DND-41 (cell line): ENCODE results near the gene ADM2.

ENCODE experiments used
- ATAC-seq: fragments of 200-7000 bp; cut with Tn5 transposase; 3 replicates; pipeline ENCODE4 v1.9.1; 2021; ENCODE audit warnings: low read depth; ENCODE audit not compliant: insufficient read depth
- DNase-seq: peaks from one replicate; pipeline ENCODE4 v3.0.0-alpha.2; 2020
- H2AFZ ChIP-seq: 2 replicates; pipeline ENCODE4 v1.6.0; 2012; ENCODE audit warnings: low read depth, low read length
- H3K27ac ChIP-seq: 2 replicates; pipeline ENCODE4 v1.5.1; 2012; ENCODE audit warnings: low read length, inconsistent platforms
- H3K27me3 ChIP-seq: fragments of 200-600 bp; sonication (generic); 2 replicates; pipeline ENCODE4 v1.6.0; 2012; ENCODE audit warnings: low read length, mild to moderate bottlenecking, inconsistent platforms; ENCODE audit not compliant: insufficient read depth, poor library complexity
- H3K36me3 ChIP-seq: 2 replicates; pipeline ENCODE4 v1.5.1; 2012; ENCODE audit warnings: low read length, inconsistent platforms; ENCODE audit not compliant: insufficient read depth
- H3K4me1 ChIP-seq: 2 replicates; pipeline ENCODE4 v1.5.1; 2012; ENCODE audit warnings: mild to moderate bottlenecking, low read length; ENCODE audit not compliant: insufficient read depth
- H3K4me2 ChIP-seq: 2 replicates; pipeline ENCODE4 v1.6.0; 2012; ENCODE audit warnings: mild to moderate bottlenecking, moderate library complexity, low read length, inconsistent platforms; ENCODE audit not compliant: insufficient read depth
- H3K4me3 ChIP-seq, 2 experiments: fragments of 200-600 bp in 1 of 2; shearing (Covaris generic) in 1 of 2; 2 replicates each; pipeline ENCODE4 v1.5.1; 2012 to 2016; ENCODE audit warnings: inconsistent platforms in 2 of 2, low read length in 2 of 2, mild to moderate bottlenecking in 2 of 2, low read depth in 1 of 2, moderate library complexity in 1 of 2
- H3K79me2 ChIP-seq: 2 replicates; pipeline ENCODE4 v1.6.0; 2012; ENCODE audit warnings: low read length, inconsistent platforms; ENCODE audit not compliant: insufficient read depth
- H3K9ac ChIP-seq: 2 replicates; pipeline ENCODE4 v1.6.0; 2012; ENCODE audit warnings: low read depth, mild to moderate bottlenecking, inconsistent platforms, low read length, moderate library complexity
- H3K9me3 ChIP-seq: 2 replicates; pipeline ENCODE4 v1.5.1; 2012; ENCODE audit warnings: low read length, moderate library complexity, mild to moderate bottlenecking, inconsistent platforms; ENCODE audit not compliant: insufficient read depth, severe bottlenecking
- H4K20me1 ChIP-seq: 2 replicates; pipeline ENCODE4 v1.6.0; 2012; ENCODE audit warnings: low read length; ENCODE audit not compliant: insufficient read depth
- CTCF ChIP-seq: IDR thresholded peaks from 2 replicates; pipeline ENCODE4 v1.5.1; 2012; ENCODE audit warnings: borderline replicate concordance, low read length, moderate library complexity, mild to moderate bottlenecking; ENCODE audit not compliant: poor library complexity, severe bottlenecking; ENCODE audit errors: extremely low read depth
- EZH2 ChIP-seq: IDR thresholded peaks from 3 replicates; pipeline ENCODE4 v1.6.1; 2012; ENCODE audit warnings: borderline replicate concordance, low read depth, mild to moderate bottlenecking, moderate library complexity, low read length, inconsistent platforms; ENCODE audit not compliant: severe bottlenecking

Gene ADM2

GRCh38 chr22:50447576-50448551 is 33.5 kb upstream of the ADM2 start:
- peaks cover 40% of the 10 kb centered on the region for H4K20me1 ChIP-seq
- no peak for TF ChIP-seq CTCF
- TF ChIP-seq EZH2 = no peak

GRCh38 chr22:50452649-50453048 is 28.7 kb upstream of the ADM2 start:
- H3K4me2 ChIP-seq = no peak overlapping the region
- no peaks in the 10 kb centered on the region for H3K27me3 ChIP-seq
- peaks cover 9% of the 10 kb centered on the region; the same call in 1 of the 2 replicates for H3K79me2 ChIP-seq
- H3K36me3 ChIP-seq = peaks cover 91% of the 10 kb centered on the region
- TF ChIP-seq EZH2 = no peak
- TF ChIP-seq CTCF = no peak
- H3K4me1 ChIP-seq = no peaks in the 10 kb centered on the region
- ATAC-seq (no peak), DNase-seq (no peak)
- H3K27ac ChIP-seq = no peak overlapping the region
- no peak overlapping the region for H3K4me3 ChIP-seq
- peaks cover 40% of the 10 kb centered on the region for H4K20me1 ChIP-seq
- H3K9me3 ChIP-seq = no peaks in the 10 kb centered on the region
- H3K9ac ChIP-seq = no peak overlapping the region
- no peak overlapping the region for H2AFZ ChIP-seq

More at GRCh38 chr22:50447576-50448551, 33.5 kb upstream of the ADM2 start:
- ATAC-seq = no peak
- no peak overlapping the region for H3K4me3 ChIP-seq
- no peaks in the 10 kb centered on the region for H3K27me3 ChIP-seq
- H3K9ac ChIP-seq = no peak overlapping the region
- H3K79me2 ChIP-seq = peaks cover 3% of the 10 kb centered on the region; the same call in 1 of the 2 replicates
- H3K4me2 ChIP-seq = no peak overlapping the region
- 0 out of 2 replicates have a peak overlapping the region, but pooled peaks have one; percentile 20 for H3K27ac ChIP-seq
- peaks cover 86% of the 10 kb centered on the region for H3K36me3 ChIP-seq
- H3K4me1 ChIP-seq = peaks cover 5% of the 10 kb centered on the region; the same call in 1 of the 2 replicates
- no peak for DNase-seq
- H3K9me3 ChIP-seq = no peaks in the 10 kb centered on the region
- no peak overlapping the region for H2AFZ ChIP-seq

DNA sequence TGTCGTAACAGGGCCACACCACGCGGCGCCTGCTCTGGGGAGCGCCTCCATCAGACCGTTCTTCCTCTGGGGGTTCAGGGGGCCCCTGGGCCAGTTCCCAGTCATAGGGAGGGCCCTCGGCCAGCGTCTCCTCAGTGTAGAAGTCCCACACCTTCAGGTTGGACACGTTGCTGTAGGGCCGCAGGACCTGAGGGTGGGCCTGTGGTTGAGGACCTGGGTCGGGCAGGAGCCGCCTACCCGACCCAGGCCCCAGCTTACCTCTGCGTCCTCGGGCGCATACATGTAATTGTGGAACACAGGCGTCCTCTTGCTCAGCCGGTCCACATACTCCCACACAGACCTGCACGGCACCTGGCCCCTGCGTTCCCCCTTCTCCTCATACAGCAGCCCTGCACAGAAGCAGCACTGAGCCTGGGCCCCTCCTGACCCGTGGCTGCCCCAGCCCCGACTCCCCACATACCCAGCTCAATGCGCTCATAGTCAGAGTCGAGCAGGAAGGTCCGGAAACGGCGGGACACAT is 26.7 kb upstream of the ADM2 start:
- Histone ChIP-seq H3K4me1 (no peaks in the 10 kb centered on the region), H3K9me3 (no peaks in the 10 kb centered on the region), H4K20me1 (peaks cover 46% of the 10 kb centered on the region), H3K36me3 (peaks cover 89% of the 10 kb centered on the region), H3K4me3 (no peak overlapping the region), H3K79me2 (peaks cover 9% of the 10 kb centered on the region; the same call in 1 of the 2 replicates), H3K9ac (no peak overlapping the region), H3K27ac (no peak overlapping the region), H3K27me3 (no peaks in the 10 kb centered on the region), H3K4me2 (no peak overlapping the region), H2AFZ (no peak overlapping the region)
- DNase-seq (no peak), ATAC-seq (no peak)
- TF ChIP-seq CTCF (no peak), EZH2 (no peak)
